ENCODE measurements around the gene NHSL2. TPM values are rescaled to one million over a fixed set of nuclear protein-coding genes. Genes with fewer than 3 reads are reported as not detected.
A peak's percentile ranks its signal among the peaks of the same experiment; 100 is the strongest.
"Not testable (repeated sequence)": the region's sequence is repeated elsewhere in the genome, so short reads cannot be mapped to it uniquely, and the experiment has no call there.

Gene NHSL2
- not detected in 2 replicates for total RNA-seq

DNA sequence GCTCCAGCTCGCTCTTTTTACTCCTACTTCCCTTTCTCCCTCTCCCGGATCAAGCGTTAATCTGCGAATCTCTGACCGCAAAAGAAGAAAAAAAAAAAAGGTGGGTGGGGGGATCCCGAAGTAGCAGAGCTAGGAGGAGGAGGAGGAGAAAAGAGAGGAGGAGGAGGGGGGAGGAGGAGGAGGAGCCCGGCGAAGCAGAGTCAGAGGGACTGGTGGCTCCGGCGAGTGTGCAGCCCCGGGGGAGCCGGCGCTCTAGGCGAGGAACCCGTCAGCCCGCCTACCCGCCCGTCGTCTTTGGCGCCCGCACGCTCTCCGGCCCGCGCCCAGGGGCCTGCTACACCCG, at the start of gene NHSL2:
Gene NHSL2, plus strand, starts transcription at position 203 of the 343 bp plus-strand sequence.
- H3K27me3 ChIP-seq (ENCODE audit: control insufficient read depth, insufficient read depth, low read length): peaks cover 22% of the 10 kb centered on the region
- no peak for FAIRE-seq
- DNase-seq (ENCODE audit: low read depth): no peak
- no peaks in the 10 kb centered on the region for H3K36me3 ChIP-seq (ENCODE audit: control insufficient read depth, insufficient read depth, low read length)
- TF ChIP-seq, protein P1, sequence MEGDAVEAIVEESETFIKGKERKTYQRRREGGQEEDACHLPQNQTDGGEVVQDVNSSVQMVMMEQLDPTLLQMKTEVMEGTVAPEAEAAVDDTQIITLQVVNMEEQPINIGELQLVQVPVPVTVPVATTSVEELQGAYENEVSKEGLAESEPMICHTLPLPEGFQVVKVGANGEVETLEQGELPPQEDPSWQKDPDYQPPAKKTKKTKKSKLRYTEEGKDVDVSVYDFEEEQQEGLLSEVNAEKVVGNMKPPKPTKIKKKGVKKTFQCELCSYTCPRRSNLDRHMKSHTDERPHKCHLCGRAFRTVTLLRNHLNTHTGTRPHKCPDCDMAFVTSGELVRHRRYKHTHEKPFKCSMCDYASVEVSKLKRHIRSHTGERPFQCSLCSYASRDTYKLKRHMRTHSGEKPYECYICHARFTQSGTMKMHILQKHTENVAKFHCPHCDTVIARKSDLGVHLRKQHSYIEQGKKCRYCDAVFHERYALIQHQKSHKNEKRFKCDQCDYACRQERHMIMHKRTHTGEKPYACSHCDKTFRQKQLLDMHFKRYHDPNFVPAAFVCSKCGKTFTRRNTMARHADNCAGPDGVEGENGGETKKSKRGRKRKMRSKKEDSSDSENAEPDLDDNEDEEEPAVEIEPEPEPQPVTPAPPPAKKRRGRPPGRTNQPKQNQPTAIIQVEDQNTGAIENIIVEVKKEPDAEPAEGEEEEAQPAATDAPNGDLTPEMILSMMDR (IDR thresholded peaks at IDR 0.05; ENCODE audit: insufficient read depth, low read length, severe bottlenecking): no peak
- no peak within 1 kb of the TSS for H3K4me3 ChIP-seq (ENCODE audit: low read depth, low read length)

DNA sequence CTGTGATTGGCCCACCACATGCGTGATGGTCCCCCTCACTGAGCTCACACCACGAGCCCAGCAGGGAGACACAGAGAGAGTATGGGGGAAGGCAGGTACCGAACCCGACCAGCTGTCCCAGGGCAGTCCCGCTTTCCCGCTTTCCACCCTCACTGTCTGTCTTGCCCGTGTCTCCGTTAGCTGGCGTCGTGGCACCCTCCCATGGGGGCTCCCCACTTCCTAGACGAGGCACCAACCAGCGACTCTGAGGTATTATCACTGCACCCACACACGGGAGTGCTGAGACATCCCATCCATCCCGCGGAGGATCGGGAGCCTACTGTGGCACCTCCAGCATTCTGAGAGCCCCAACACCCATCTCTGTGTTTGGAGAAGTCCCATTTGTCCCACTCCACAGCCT, 43.0 kb upstream of the NHSL2 start:
- Histone ChIP-seq H3K4me3 (ENCODE audit: low read depth, low read length) (no peak overlapping the region), H3K36me3 (ENCODE audit: control insufficient read depth, insufficient read depth, low read length) (no peaks in the 10 kb centered on the region), H3K27me3 (ENCODE audit: control insufficient read depth, insufficient read depth, low read length) (no peaks in the 10 kb centered on the region)
- TF ChIP-seq, protein P1 (IDR thresholded peaks at IDR 0.05; ENCODE audit: insufficient read depth, low read length, severe bottlenecking): no peak
- no peak for DNase-seq (ENCODE audit: low read depth)
- FAIRE-seq: peak; percentile 43

DNA sequence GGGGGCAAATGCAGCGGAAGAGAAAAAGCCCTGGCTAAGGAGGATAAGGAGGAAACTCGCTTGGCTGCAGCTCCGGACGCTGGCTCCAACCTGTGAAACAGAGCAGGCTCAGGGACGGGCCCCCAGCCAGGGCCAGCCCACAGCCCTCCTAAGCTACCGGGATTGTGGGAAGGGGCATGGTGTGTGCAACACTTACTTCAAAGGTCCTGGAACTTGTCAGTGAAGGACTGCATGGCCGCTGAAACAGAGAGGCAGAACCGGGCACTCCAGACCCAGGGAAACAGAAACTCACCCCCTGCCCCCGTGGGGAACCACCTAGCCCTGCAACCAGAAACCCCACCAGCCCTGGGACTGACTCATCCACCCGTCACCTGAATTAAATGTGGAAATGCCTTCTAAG, 41.1 kb upstream of the NHSL2 start:
- not testable (repeated sequence) for FAIRE-seq; H3K4me3 ChIP-seq (ENCODE audit: low read depth, low read length); H3K27me3 ChIP-seq (ENCODE audit: control insufficient read depth, insufficient read depth, low read length); DNase-seq (ENCODE audit: low read depth); H3K36me3 ChIP-seq (ENCODE audit: control insufficient read depth, insufficient read depth, low read length)

DNA sequence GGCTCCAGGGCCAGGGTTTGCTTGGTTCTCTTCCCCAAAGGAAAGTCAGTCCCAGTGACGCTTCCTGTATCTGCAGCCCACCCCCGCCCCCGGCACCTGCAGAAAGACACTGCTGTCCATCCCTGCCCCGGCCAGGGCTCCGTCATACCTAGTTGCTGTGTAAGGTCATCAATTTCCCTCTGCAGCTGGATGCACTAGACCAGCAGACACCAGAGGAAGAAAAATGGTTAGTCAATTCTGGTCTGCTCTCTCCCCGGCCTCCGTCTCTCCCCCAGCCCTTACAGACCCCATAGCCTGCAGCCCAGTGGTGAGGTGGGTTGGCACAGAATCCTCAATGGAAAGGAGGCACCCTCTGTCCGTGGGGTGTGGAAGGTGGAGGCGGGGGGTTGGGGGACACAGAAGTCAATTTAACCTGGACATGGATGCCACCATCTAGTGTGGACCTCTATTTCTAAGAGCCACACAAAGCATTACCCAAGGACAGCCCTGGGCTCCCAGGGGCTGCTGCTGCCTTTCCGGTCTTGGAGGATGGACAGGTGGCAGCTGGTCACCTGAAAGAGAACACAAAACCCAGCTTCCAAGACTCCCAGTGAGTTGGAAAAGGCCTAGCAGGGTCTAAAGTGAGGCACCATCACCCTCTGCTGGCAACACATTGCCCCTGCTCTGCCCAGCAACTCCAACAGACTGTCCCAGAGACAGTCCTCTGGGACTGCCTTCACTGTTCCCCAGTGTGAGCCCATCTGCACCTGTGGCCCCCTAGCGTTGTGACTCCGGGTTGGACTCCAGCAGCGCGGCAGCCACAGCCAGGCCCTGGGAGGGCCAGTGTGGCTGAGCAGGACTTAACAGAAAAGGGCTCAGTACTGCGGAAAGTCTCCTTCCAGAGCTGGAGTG, 40.2 kb upstream of the NHSL2 start:
- no peak overlapping the region for H3K4me3 ChIP-seq (ENCODE audit: low read depth, low read length)
- TF ChIP-seq, protein P1 (IDR thresholded peaks at IDR 0.05; ENCODE audit: insufficient read depth, low read length, severe bottlenecking): peak; percentile 21
- no peak for FAIRE-seq
- no peaks in the 10 kb centered on the region for H3K36me3 ChIP-seq (ENCODE audit: control insufficient read depth, insufficient read depth, low read length)
- H3K27me3 ChIP-seq (ENCODE audit: control insufficient read depth, insufficient read depth, low read length): no peaks in the 10 kb centered on the region
- no peak for DNase-seq (ENCODE audit: low read depth)

DNA sequence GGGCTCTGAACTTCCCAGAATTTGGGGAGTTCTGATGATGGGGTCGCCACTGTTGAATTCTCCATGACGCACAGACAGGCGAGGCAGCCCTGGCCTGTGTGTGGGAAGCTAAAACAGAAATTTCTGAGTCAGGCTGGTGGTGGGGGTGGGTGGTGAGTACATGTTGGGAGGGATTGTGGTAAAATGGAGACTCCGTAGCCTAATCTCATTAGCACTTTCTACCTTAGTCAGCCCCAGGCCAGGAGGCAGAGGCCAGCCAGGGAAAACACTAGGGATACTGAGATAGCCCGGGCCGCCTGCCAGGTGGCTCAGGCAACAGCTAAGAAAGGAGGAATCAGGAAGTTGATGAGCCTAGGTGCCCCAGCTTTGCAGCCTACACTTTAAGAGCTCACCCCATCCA, 39.3 kb upstream of the NHSL2 start:
- TF ChIP-seq, protein P1 (IDR thresholded peaks at IDR 0.05; ENCODE audit: insufficient read depth, low read length, severe bottlenecking): no peak
- FAIRE-seq (no peak), DNase-seq (ENCODE audit: low read depth) (peak; percentile 29)
- no peak overlapping the region for H3K4me3 ChIP-seq (ENCODE audit: low read depth, low read length)
- no peaks in the 10 kb centered on the region for H3K27me3 ChIP-seq (ENCODE audit: control insufficient read depth, insufficient read depth, low read length)
- H3K36me3 ChIP-seq (ENCODE audit: control insufficient read depth, insufficient read depth, low read length): no peaks in the 10 kb centered on the region

DNA sequence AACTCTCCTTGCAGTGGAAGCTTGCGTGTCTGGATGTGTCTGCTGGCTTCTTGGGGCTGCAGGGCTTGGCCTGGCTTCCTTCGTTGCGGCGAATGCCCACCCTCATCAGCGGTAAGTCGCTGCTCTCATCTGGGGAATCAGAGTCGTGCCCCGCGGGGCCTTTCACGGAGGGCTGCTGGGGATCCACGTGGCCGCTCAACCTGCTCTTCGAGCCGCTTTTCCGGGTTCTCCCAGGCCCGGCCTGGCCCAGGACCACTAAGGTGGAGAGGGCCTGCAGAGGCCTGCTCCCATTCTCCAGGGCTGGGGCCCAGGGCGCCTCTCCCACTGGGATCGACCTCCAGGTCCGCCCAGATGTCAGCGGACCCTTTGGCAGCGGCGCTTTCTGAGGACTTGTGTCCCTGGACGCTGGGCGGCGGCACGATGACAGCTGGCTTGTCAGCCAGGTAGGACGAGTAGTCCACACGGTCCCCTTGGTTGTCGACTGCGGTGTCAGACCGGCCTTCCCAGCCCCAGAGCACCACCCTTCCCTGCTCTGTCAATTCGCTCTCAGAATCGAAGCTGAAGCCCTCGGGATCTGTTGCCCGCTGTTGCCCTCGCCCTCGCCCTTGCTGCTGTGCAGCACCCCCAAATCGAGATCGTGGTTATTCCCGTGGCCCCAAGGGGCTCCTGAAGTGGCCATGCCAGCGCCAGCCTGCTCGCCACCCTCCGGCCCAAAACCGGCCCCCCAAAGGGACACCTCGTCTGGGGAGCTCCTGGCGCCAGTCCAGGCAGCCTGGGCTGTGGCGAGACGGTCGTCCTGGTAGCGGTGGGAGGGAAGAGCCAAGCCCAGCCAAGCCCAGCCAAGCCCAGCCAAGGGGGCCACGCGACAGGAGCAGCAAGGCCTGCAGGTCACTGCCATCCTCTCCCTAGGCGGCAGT, 37.8 kb upstream of the NHSL2 start:
- Histone ChIP-seq H3K36me3 (ENCODE audit: control insufficient read depth, insufficient read depth, low read length) (no peaks in the 10 kb centered on the region), H3K4me3 (ENCODE audit: low read depth, low read length) (no peak overlapping the region), H3K27me3 (ENCODE audit: control insufficient read depth, insufficient read depth, low read length) (no peaks in the 10 kb centered on the region)
- TF ChIP-seq, protein P1 (IDR thresholded peaks at IDR 0.05; ENCODE audit: insufficient read depth, low read length, severe bottlenecking): no peak
- DNase-seq (ENCODE audit: low read depth) (no peak), FAIRE-seq (no peak)
